PC-9 (cell line): Measurements from ENCODE around the gene IFRD2.

Experiments
- EZH2 ChIP-seq: fragments of 200-600 bp; sonication (generic); IDR thresholded peaks from 2 replicates; pipeline ENCODE4 v1.8.0; 2017; ENCODE audit warnings: antibody characterized with exemption, low read depth
- TF ChIP-seq, protein P1 (sequence below): fragments of 200-600 bp; sonication (generic); conservative IDR thresholded peaks from 2 replicates; pipeline ENCODE4 v1.6.1; 2017; ENCODE audit warnings: mixed run types, antibody characterized with exemption, mild to moderate bottlenecking, moderate library complexity

DNA sequence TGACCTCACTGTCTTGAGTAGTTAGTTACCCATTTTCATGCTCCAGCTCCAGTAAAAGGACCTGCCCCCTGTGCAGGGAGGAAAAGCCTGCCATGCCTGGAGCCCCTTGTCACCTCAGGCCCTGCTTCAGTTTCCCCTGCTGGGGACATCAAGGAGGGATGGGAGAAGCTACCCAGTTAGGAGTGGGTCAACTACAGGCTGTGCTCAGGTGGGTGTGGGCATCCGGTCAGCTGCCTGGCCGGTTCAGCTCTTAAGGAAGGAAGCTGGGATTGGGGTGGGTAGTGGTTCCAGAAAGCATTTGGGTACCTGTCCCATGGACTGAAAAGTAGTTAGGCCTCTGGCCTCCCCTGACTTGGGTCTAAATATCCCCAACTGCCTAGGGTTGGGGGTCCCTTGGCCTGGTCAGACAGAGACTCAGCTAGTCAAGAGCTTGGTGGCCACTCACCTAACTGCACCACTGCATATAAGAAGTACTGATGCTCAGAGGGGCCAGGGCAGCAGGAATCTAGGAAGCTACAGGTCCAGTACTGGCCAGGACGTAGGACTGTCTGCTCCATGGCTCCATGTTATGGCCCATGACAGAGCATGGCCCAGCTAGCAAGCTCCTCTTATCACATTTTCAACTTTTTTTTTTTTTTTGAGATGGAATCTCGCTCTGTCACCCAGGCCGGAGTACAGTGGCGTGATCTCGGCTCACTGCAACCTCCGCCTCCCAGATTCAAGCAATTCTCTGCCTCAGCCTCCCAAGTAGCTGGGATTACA is 12.8 kb downstream of the IFRD2 start:
- TF ChIP-seq, protein P1, sequence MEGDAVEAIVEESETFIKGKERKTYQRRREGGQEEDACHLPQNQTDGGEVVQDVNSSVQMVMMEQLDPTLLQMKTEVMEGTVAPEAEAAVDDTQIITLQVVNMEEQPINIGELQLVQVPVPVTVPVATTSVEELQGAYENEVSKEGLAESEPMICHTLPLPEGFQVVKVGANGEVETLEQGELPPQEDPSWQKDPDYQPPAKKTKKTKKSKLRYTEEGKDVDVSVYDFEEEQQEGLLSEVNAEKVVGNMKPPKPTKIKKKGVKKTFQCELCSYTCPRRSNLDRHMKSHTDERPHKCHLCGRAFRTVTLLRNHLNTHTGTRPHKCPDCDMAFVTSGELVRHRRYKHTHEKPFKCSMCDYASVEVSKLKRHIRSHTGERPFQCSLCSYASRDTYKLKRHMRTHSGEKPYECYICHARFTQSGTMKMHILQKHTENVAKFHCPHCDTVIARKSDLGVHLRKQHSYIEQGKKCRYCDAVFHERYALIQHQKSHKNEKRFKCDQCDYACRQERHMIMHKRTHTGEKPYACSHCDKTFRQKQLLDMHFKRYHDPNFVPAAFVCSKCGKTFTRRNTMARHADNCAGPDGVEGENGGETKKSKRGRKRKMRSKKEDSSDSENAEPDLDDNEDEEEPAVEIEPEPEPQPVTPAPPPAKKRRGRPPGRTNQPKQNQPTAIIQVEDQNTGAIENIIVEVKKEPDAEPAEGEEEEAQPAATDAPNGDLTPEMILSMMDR: no peak
- no peak for TF ChIP-seq EZH2
